Vagina (tissue), 2 donors: ENCODE data around the gene SENP5.

Experiments used
- POLR2A ChIP-seq, 2 donors: fragments of 450-650 bp; IDR thresholded peaks; one replicate each; pipeline ENCODE4 v1.6.1; 2017; ENCODE audit warnings: antibody characterized with exemption in 2 of 2, mild to moderate bottlenecking in 2 of 2, moderate library complexity in 2 of 2
- POLR2AphosphoS5 ChIP-seq, 2 donors: sonication (generic); formaldehyde crosslinking; IDR thresholded peaks; one replicate each; pipeline ENCODE4 v1.9.0; 2017; ENCODE audit warnings: antibody characterized with exemption in 2 of 2, mild to moderate bottlenecking in 2 of 2, low read depth in 1 of 2; ENCODE audit not compliant: insufficient read depth in 1 of 2
- TF ChIP-seq, protein P1 (sequence below), 3 experiments: fragments of 450-650 bp in 2 of 3; fragments of 200-600 bp in 1 of 3; sonication (generic) in 1 of 3; IDR thresholded peaks; one replicate each; pipeline ENCODE4 v1.5.1; 2017 to 2019; ENCODE audit warnings: antibody characterized with exemption in 3 of 3, mild to moderate bottlenecking in 2 of 3, moderate library complexity in 2 of 3

DNA sequence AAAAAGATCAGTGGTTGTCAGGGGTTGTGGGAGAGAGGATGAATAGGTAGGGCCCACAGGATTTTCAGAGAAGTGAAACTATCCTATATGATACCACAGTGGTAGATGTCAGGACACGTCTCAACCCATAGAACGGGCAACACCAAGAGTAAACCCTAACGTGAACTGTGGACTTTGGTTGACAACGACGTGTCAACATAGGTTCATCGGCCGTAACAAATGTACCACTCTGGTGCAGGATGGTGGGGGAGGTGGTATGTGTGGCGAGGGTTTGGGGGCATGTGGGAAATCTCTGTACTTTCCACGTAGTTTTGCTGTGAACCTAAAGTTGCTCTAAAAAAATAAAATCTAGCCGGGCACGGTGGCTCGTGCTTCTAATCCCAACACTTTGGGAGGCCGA is 113.9 kb downstream of the SENP5 start:
- TF ChIP-seq, protein P1, sequence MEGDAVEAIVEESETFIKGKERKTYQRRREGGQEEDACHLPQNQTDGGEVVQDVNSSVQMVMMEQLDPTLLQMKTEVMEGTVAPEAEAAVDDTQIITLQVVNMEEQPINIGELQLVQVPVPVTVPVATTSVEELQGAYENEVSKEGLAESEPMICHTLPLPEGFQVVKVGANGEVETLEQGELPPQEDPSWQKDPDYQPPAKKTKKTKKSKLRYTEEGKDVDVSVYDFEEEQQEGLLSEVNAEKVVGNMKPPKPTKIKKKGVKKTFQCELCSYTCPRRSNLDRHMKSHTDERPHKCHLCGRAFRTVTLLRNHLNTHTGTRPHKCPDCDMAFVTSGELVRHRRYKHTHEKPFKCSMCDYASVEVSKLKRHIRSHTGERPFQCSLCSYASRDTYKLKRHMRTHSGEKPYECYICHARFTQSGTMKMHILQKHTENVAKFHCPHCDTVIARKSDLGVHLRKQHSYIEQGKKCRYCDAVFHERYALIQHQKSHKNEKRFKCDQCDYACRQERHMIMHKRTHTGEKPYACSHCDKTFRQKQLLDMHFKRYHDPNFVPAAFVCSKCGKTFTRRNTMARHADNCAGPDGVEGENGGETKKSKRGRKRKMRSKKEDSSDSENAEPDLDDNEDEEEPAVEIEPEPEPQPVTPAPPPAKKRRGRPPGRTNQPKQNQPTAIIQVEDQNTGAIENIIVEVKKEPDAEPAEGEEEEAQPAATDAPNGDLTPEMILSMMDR (IDR thresholded peaks at IDR 0.05) = no peak
- TF ChIP-seq POLR2A (IDR thresholded peaks at IDR 0.05) (no peak), POLR2AphosphoS5 (IDR thresholded peaks at IDR 0.05; ENCODE audit: insufficient read depth in 1 of 2, low read depth in 1 of 2) (no peak)
